ENCODE results near the gene DHRS2. TPM values are rescaled to one million over a fixed set of nuclear protein-coding genes. Genes with fewer than 3 reads are reported as not detected.

Gene DHRS2
- total and polyA plus RNA-seq, 2 of the 13 experiments (the other 11 are each of a cell fraction or from before 2014, with no cell fraction given): 1,621 to 3,021 TPM

GRCh38 chr14:23646648-23647549 lies 10.7 kb downstream of the DHRS2 start (continued):
- TF ChIP-seq MED1 (CRISPR knock-in tag; IDR thresholded peaks at IDR 0.05): 0 out of 2 replicates have a peak, but pooled peaks have one; percentile 12
- TF ChIP-seq NR0B2 (CRISPR knock-in tag; IDR thresholded peaks at IDR 0.05): peak; percentile 83; the same call in 1 of the 2 replicates
- TF ChIP-seq ZNF101 (CRISPR knock-in tag; IDR thresholded peaks at IDR 0.05; ENCODE audit: borderline replicate concordance, low read depth): no peak; the same call in 1 of the 2 replicates
- TF ChIP-seq POLR2G (IDR thresholded peaks at IDR 0.05; ENCODE audit: low read depth, low read length): peak; percentile 84
- peak; percentile 62; the same call in 1 of the 2 replicates for TF ChIP-seq ZBTB43 (CRISPR knock-in tag; conservative IDR thresholded peaks at IDR 0.05)
- TF ChIP-seq ZNF572 (CRISPR knock-in tag; IDR thresholded peaks at IDR 0.05): 0 out of 2 replicates have a peak, but pooled peaks have one; percentile 21
- TF ChIP-seq THAP8 (CRISPR knock-in tag; IDR thresholded peaks at IDR 0.05; ENCODE audit: borderline replicate concordance): no peak
- peak; percentile 33; the same call in 1 of the 2 replicates for TF ChIP-seq TBX2 (CRISPR knock-in tag; IDR thresholded peaks at IDR 0.05; ENCODE audit: borderline replicate concordance)
- peak; percentile 49; the same call in 1 of the 2 replicates for TF ChIP-seq ZNF589 (CRISPR knock-in tag; conservative IDR thresholded peaks at IDR 0.05)
- TF ChIP-seq ETV5 (CRISPR knock-in tag; IDR thresholded peaks at IDR 0.05; ENCODE audit: borderline replicate concordance): peak; percentile 32; the same call in 1 of the 2 replicates
- 0 out of 2 replicates have a peak, but pooled peaks have one; percentile 12 for TF ChIP-seq ZNF607 (CRISPR knock-in tag; IDR thresholded peaks at IDR 0.05; ENCODE audit: borderline replicate concordance)
- TF ChIP-seq ZNF382 (CRISPR knock-in tag; IDR thresholded peaks at IDR 0.05; ENCODE audit: borderline replicate concordance): no peak
- no peak for TF ChIP-seq ZSCAN30 (CRISPR knock-in tag; IDR thresholded peaks at IDR 0.05)
- 0 out of 2 replicates have a peak, but pooled peaks have one; percentile 17 for TF ChIP-seq ZNF446 (CRISPR knock-in tag; IDR thresholded peaks at IDR 0.05)
- TF ChIP-seq ZBTB14 (CRISPR knock-in tag; IDR thresholded peaks at IDR 0.05): peak; percentile 32; the same call in 1 of the 2 replicates
- no peak for TF ChIP-seq FOXC1 (CRISPR knock-in tag; IDR thresholded peaks at IDR 0.05; ENCODE audit: borderline replicate concordance)
- peak; percentile 64; the same call in 1 of the 2 replicates for TF ChIP-seq BRD4 (CRISPR knock-in tag; IDR thresholded peaks at IDR 0.05)
- TF ChIP-seq ZNF615 (CRISPR knock-in tag; IDR thresholded peaks at IDR 0.05; ENCODE audit: borderline replicate concordance): peak; percentile 76; the same call in 1 of the 2 replicates
- TF ChIP-seq PCBP2 (optimal IDR thresholded peaks at IDR 0.05; ENCODE audit: low read depth, low read length, poor library complexity, severe bottlenecking): peak; percentile 96
- TF ChIP-seq ZSCAN22 (CRISPR knock-in tag; IDR thresholded peaks at IDR 0.05): no peak
- TF ChIP-seq PRMT3 (CRISPR knock-in tag; IDR thresholded peaks at IDR 0.05; ENCODE audit: borderline replicate concordance, low read depth): 0 out of 2 replicates have a peak, but pooled peaks have one; percentile 25
- TF ChIP-seq POLR2AphosphoS5 (IDR thresholded peaks at IDR 0.05; ENCODE audit: low read depth, low read length): peak; percentile 79
- peak; percentile 78 for TF ChIP-seq U2AF1 (optimal IDR thresholded peaks at IDR 0.05; ENCODE audit: low read depth, low read length)

All from HepG2 (cell line).